HepG2 (cell line): Measurements from ENCODE around the gene ZBTB20. TPM values are rescaled to one million over a fixed set of nuclear protein-coding genes. Genes with fewer than 3 reads are reported as not detected.

Experiments
- ARNT2 ChIP-seq: sonication (generic); formaldehyde crosslinking; IDR thresholded peaks from 2 replicates; pipeline ENCODE4 v1.8.0; 2022; ENCODE audit warnings: mild to moderate bottlenecking, low read depth, missing genetic modification reagents, moderate library complexity
- ASH2L ChIP-seq: fragments of 300-600, 200-600 bp; sonication (generic); IDR thresholded peaks from 2 replicates; pipeline ENCODE4 v1.7.0; 2017; ENCODE audit warnings: low read depth, mild to moderate bottlenecking, moderate library complexity, mixed read lengths, low read length; ENCODE audit not compliant: insufficient read length
- CERS6 ChIP-seq: sonication (generic); formaldehyde crosslinking; IDR thresholded peaks from 2 replicates; pipeline ENCODE4 v1.5.0; 2020; ENCODE audit warnings: missing genetic modification reagents
- DRAP1 ChIP-seq: IDR thresholded peaks from 2 replicates; pipeline ENCODE4 v1.6.1; 2016; ENCODE audit warnings: missing genetic modification reagents, missing compliant biosample characterization
- KDM5B ChIP-seq: sonication (generic); formaldehyde crosslinking; IDR thresholded peaks from 2 replicates; pipeline ENCODE4 v1.4.0; 2020; ENCODE audit warnings: missing genetic modification reagents, mild to moderate bottlenecking, borderline replicate concordance
- LBX2 ChIP-seq: sonication (generic); formaldehyde crosslinking; IDR thresholded peaks from 2 replicates; pipeline ENCODE4 v1.5.0; 2020; ENCODE audit warnings: missing genetic modification reagents, mild to moderate bottlenecking, borderline replicate concordance
- MXD4 ChIP-seq: IDR thresholded peaks from 2 replicates; pipeline ENCODE4 v1.6.1; 2016; ENCODE audit warnings: mild to moderate bottlenecking, missing biosample characterization, missing genetic modification reagents
- POGK ChIP-seq: sonication (generic); formaldehyde crosslinking; conservative IDR thresholded peaks from 2 replicates; pipeline ENCODE4 v1.8.0; 2022; ENCODE audit warnings: mild to moderate bottlenecking, moderate library complexity, missing genetic modification reagents
- POLR2G ChIP-seq: fragments of 200-400 bp; formaldehyde crosslinking; IDR thresholded peaks from 2 replicates; pipeline ENCODE4 v1.6.1; 2018; ENCODE audit warnings: mild to moderate bottlenecking, low read depth, low read length, moderate library complexity
- RBFOX2 ChIP-seq: fragments of 200-400 bp; formaldehyde crosslinking; IDR thresholded peaks from 2 replicates; pipeline ENCODE4 v1.6.1; 2017; ENCODE audit warnings: low read depth, mild to moderate bottlenecking, low read length
- RBM39 ChIP-seq: fragments of 200-400 bp; formaldehyde crosslinking; IDR thresholded peaks from one replicate; pipeline ENCODE4 v1.6.1; 2018; ENCODE audit warnings: antibody characterized with exemption, mild to moderate bottlenecking, low read depth, low read length; ENCODE audit not compliant: poor library complexity, severe bottlenecking
- RFX1 ChIP-seq: fragments of 450-650 bp; IDR thresholded peaks from 2 replicates; pipeline ENCODE4 v1.6.1; 2017
- ZFP37 ChIP-seq: sonication (generic); formaldehyde crosslinking; IDR thresholded peaks from 2 replicates; pipeline ENCODE4 v1.4.0; 2020; ENCODE audit warnings: missing genetic modification reagents, borderline replicate concordance
- ZNF12 ChIP-seq: sonication (generic); formaldehyde crosslinking; IDR thresholded peaks from 2 replicates; pipeline ENCODE4 v1.5.0; 2020; ENCODE audit warnings: missing genetic modification reagents
- ZNF18 ChIP-seq: sonication (generic); formaldehyde crosslinking; IDR thresholded peaks from 2 replicates; pipeline ENCODE4 v1.8.0; 2022; ENCODE audit warnings: mild to moderate bottlenecking, missing genetic modification reagents; ENCODE audit not compliant: insufficient replicate concordance
- ZNF225 ChIP-seq: sonication (generic); formaldehyde crosslinking; IDR thresholded peaks from 2 replicates; pipeline ENCODE4 v1.4.0; 2020; ENCODE audit warnings: mild to moderate bottlenecking, missing genetic modification reagents
- ZNF280B ChIP-seq: sonication (generic); formaldehyde crosslinking; IDR thresholded peaks from 2 replicates; pipeline ENCODE4 v1.5.0; 2020; ENCODE audit warnings: missing genetic modification reagents, mild to moderate bottlenecking, borderline replicate concordance
- ZNF432 ChIP-seq: sonication (generic); formaldehyde crosslinking; IDR thresholded peaks from 2 replicates; pipeline ENCODE4 v1.5.0; 2020; ENCODE audit warnings: missing genetic modification reagents, mild to moderate bottlenecking, borderline replicate concordance
- ZNF543 ChIP-seq: sonication (generic); formaldehyde crosslinking; IDR thresholded peaks from 2 replicates; pipeline ENCODE4 v1.4.0; 2020; ENCODE audit warnings: mild to moderate bottlenecking, missing genetic modification reagents
- ZNF605 ChIP-seq: sonication (generic); formaldehyde crosslinking; IDR thresholded peaks from 2 replicates; pipeline ENCODE4 v1.8.0; 2022; ENCODE audit warnings: mild to moderate bottlenecking, missing genetic modification reagents
- ZNF768 ChIP-seq: sonication (generic); formaldehyde crosslinking; IDR thresholded peaks from 2 replicates; pipeline ENCODE4 v1.4.0; 2020; ENCODE audit warnings: missing genetic modification reagents
- ZNF790 ChIP-seq: sonication (generic); formaldehyde crosslinking; IDR thresholded peaks from 2 replicates; pipeline ENCODE4 v1.8.0; 2022; ENCODE audit warnings: missing genetic modification reagents, mild to moderate bottlenecking, borderline replicate concordance
- polyA plus RNA-seq, 8 experiments: library from polyadenylated mRNA; depleted of rRNA in 3 of 8; stranded (reverse) in 7 of 8; unstranded in 1 of 8; fragments of >200 nt; fragmentation: Illumina TruSeq in 4 of 8; extraction: Trizol in 4 of 8; gene quantifications; 2 replicates each; pipeline versions ENCODE4 v1.2.1 to v1.2.3, GENCODE V29; 2011 to 2016; ENCODE audit warnings: low read depth in 4 of 8, missing spikeins in 1 of 8, mixed read lengths in 1 of 8; ENCODE audit not compliant: insufficient read depth in 1 of 8
- total RNA-seq, 5 experiments: library from RNA; depleted of rRNA; stranded (reverse); fragments of >200 nt; fragmentation: Illumina TruSeq; extraction: Trizol; gene quantifications; 2 replicates each; pipeline ENCODE4 v1.2.3, GENCODE V29; 2016; ENCODE audit warnings: low read depth in 1 of 5

Gene ZBTB20
- total and polyA plus RNA-seq, 2 of the 13 experiments (the other 11 are each of a cell fraction or from before 2014, with no cell fraction given), result 1.9 to 8.8 TPM

- TF ChIP-seq ZNF18 (CRISPR knock-in tag), result no peak
- TF ChIP-seq ZNF543, result no peak
- peak; percentile 45; the same call in 1 of the 2 replicates for TF ChIP-seq POLR2G
- peak; percentile 59 for TF ChIP-seq ZNF605 (CRISPR knock-in tag)
- peak; percentile 19 for TF ChIP-seq ASH2L
- TF ChIP-seq ARNT2 (CRISPR knock-in tag), result 0 out of 2 replicates have a peak, but pooled peaks have one; percentile 33
- TF ChIP-seq POGK, result no peak
- no peak for TF ChIP-seq RBM39
- no peak for TF ChIP-seq ZNF432
- no peak for TF ChIP-seq ZNF225 (CRISPR knock-in tag)
- TF ChIP-seq KDM5B (CRISPR knock-in tag), result peak; percentile 28; the same call in 1 of the 2 replicates
- TF ChIP-seq DRAP1 (CRISPR knock-in tag), result 0 out of 2 replicates have a peak, but pooled peaks have one; percentile 31
- TF ChIP-seq LBX2 (CRISPR knock-in tag), result no peak
- no peak for TF ChIP-seq ZNF12 (CRISPR knock-in tag)
- TF ChIP-seq ZFP37 (CRISPR knock-in tag), result no peak
- TF ChIP-seq MXD4, result no peak
- no peak for TF ChIP-seq CERS6 (CRISPR knock-in tag)
- no peak for TF ChIP-seq ZNF790
- peak; percentile 58 for TF ChIP-seq RBFOX2
- TF ChIP-seq ZNF768 (CRISPR knock-in tag), result no peak
- TF ChIP-seq RFX1, result no peak
- no peak; the same call in 1 of the 2 replicates for TF ChIP-seq ZNF280B (CRISPR knock-in tag)
These were observed at the start of gene ZBTB20 (continued) for GRCh38 chr3:115146418-115147328.
